ENCODE measurements around the gene A4GALT.

A4GALT gene

DNA sequence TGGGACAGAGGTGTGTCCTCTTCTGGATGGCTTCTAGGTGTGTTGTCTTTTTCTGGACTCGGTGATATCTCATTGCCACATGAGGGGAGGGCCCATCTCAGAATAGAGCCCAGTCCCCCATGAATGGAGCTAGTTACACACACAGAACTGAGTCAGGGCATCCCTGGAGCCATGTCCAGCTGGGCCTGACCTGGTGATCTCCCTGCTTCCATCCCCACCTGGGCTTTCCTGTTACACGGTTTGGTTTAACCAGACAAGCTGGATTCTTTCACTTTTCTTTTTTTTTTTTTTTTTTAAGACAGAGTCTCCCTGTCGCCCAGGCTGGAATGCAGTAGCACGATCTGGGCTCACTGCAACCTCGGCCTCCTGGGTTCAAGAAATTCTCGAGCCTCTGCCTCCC, 6.1 kb upstream of the A4GALT start:
- ChIA-PET CTCF (no interaction called here), POLR2A (no interaction called here)

GRCh38 chr22:42725606-42726355, 5.1 kb upstream of the A4GALT start:
- POLR2A ChIA-PET: no interaction called here
- TF ChIP-seq HDGF (IDR thresholded peaks at IDR 0.05; ENCODE audit: borderline replicate concordance): no peak
- no peak for TF ChIP-seq ELF4 (IDR thresholded peaks at IDR 0.05)
- no peak for TF ChIP-seq FOXA1 (IDR thresholded peaks at IDR 0.05)
- TF ChIP-seq TARDBP (IDR thresholded peaks at IDR 0.05): no peak
- no peak for TF ChIP-seq SUZ12 (IDR thresholded peaks at IDR 0.05)
- TF ChIP-seq SP1 (IDR thresholded peaks at IDR 0.05): no peak
- TF ChIP-seq BHLHE40 (IDR thresholded peaks at IDR 0.05; ENCODE audit: borderline replicate concordance): no peak
- no peak for TF ChIP-seq CTBP1 (IDR thresholded peaks at IDR 0.05; ENCODE audit: borderline replicate concordance)
- no peak for TF ChIP-seq ZNF384 (IDR thresholded peaks at IDR 0.05)
- no peak for TF ChIP-seq NFRKB (IDR thresholded peaks at IDR 0.05)
- TF ChIP-seq PKNOX1 (IDR thresholded peaks at IDR 0.05): no peak
- TF ChIP-seq FOXK2 (IDR thresholded peaks at IDR 0.05): no peak
- TF ChIP-seq L3MBTL2 (conservative IDR thresholded peaks at IDR 0.05): no peak
- TF ChIP-seq FOXM1 (IDR thresholded peaks at IDR 0.05; ENCODE audit: borderline replicate concordance): no peak
- no peak for TF ChIP-seq LEF1 (IDR thresholded peaks at IDR 0.05; ENCODE audit: borderline replicate concordance)
- TF ChIP-seq ARNT (IDR thresholded peaks at IDR 0.05): no peak
- DNase-seq (ENCODE audit: extremely low spot score): no peak
- CTCF ChIA-PET: no interaction called here

More for the DNA sequence above, 6.1 kb upstream of the A4GALT start:
- DNase-seq (ENCODE audit: extremely low spot score): no peak
- TF ChIP-seq ZNF384 (IDR thresholded peaks at IDR 0.05) (no peak), HDGF (IDR thresholded peaks at IDR 0.05; ENCODE audit: borderline replicate concordance) (no peak), PKNOX1 (IDR thresholded peaks at IDR 0.05) (no peak), CTBP1 (IDR thresholded peaks at IDR 0.05; ENCODE audit: borderline replicate concordance) (no peak), NFRKB (IDR thresholded peaks at IDR 0.05) (no peak), FOXM1 (IDR thresholded peaks at IDR 0.05; ENCODE audit: borderline replicate concordance) (no peak), FOXA1 (IDR thresholded peaks at IDR 0.05) (no peak), ELF4 (IDR thresholded peaks at IDR 0.05) (no peak), SUZ12 (IDR thresholded peaks at IDR 0.05) (no peak), SP1 (IDR thresholded peaks at IDR 0.05) (no peak), FOXK2 (IDR thresholded peaks at IDR 0.05) (no peak)

DNA sequence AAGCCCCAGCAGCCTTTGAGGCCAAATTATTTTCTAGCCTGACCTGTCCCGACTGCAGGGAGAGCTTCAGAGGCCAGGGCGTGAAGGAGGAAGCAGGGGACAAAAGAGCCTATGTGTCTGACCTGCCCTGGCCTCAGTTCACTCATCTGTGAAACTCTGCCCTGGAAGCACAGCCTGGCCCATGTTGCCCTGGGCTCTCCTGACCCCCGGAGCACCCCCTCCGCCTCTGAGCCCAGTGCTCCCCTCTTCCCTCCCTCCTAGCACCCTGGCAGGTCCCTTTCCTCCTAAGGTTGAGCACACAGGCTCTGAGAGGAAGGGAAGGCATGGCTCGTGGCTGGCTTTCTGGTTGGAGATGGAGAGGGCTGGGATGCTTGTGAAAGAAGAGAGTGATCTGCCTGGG, 3.4 kb upstream of the A4GALT start:
- POLR2A ChIA-PET: no interaction called here
- CTCF ChIA-PET: interaction anchor here (0.6 kb wide), 1 partner anchor 310 kb away, joined by 3 read pairs; no protein-coding TSS in a partner anchor
- peak; percentile 6 for DNase-seq (ENCODE audit: extremely low spot score)
- no peak for TF ChIP-seq FOXK2 (IDR thresholded peaks at IDR 0.05)

DNA sequence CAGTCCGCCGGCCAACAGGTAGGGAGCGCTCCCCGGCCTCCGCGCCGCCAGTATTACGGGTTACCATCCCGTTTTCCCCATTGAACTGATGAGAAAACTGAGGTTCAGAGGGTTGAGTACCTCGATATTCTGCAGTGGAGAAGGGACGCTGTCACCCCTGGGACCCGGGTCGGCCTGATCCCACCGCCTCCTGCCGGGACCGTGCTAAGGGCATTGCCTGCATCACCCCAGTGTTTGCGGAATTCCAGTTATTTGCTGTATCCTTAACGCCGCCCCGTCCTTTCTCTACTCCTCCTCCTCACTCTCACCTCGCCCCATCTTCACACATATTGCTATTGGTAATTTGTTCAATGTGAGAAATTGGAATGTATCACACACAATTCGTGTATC, 370 bp upstream of the A4GALT start:
- DNase-seq (ENCODE audit: extremely low spot score): no peak
- TF ChIP-seq SUZ12 (IDR thresholded peaks at IDR 0.05): no peak
- no peak for TF ChIP-seq BHLHE40 (IDR thresholded peaks at IDR 0.05; ENCODE audit: borderline replicate concordance)
- TF ChIP-seq ELF4 (IDR thresholded peaks at IDR 0.05): no peak
- no peak for TF ChIP-seq SP1 (IDR thresholded peaks at IDR 0.05)
- no peak for TF ChIP-seq PKNOX1 (IDR thresholded peaks at IDR 0.05)
- no peak for TF ChIP-seq NFRKB (IDR thresholded peaks at IDR 0.05)
- TF ChIP-seq L3MBTL2 (conservative IDR thresholded peaks at IDR 0.05): no peak
- CTCF ChIA-PET: no interaction called here
- POLR2A ChIA-PET: no interaction called here

DNA sequence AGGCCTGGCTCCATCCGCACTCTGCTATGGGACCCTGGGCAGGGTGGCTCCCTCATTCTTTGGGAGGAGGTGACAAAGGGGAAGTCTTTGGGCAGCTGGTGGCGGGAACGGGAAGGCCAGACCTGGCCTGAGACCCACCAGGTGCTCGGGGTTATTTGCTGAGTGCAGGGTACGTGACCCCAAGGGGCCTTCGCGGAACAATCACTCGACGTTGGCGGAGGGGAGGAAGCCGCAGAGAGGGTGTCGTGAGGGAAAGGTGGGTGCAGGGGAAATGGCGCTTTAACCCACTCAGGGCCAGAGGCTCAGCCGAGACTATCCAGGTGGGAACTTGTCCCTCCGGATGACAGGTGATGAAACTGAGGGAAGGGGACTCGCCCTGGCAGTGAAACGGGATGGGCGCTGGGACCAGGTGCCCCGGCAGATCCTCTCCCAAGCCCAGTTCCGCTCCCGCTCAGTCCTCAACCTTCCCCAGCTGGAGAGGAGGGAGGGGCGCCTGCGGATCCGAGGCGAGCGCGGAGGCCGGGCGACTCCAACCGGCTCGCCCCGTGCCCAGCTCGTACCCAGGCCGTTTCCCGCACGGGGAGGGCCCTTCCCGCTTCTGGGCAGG, 911 bp downstream of the A4GALT start:
- no peak for TF ChIP-seq BHLHE40 (IDR thresholded peaks at IDR 0.05; ENCODE audit: borderline replicate concordance)
- no peak for TF ChIP-seq LEF1 (IDR thresholded peaks at IDR 0.05; ENCODE audit: borderline replicate concordance)
- no peak for TF ChIP-seq ARNT (IDR thresholded peaks at IDR 0.05)
- TF ChIP-seq SUZ12 (IDR thresholded peaks at IDR 0.05): no peak
- no peak for TF ChIP-seq PKNOX1 (IDR thresholded peaks at IDR 0.05)
- TF ChIP-seq TARDBP (IDR thresholded peaks at IDR 0.05): no peak
- no peak for TF ChIP-seq ZNF384 (IDR thresholded peaks at IDR 0.05)
- TF ChIP-seq FOXA1 (IDR thresholded peaks at IDR 0.05): no peak
- no peak for TF ChIP-seq ELF4 (IDR thresholded peaks at IDR 0.05)
- no peak for TF ChIP-seq CTBP1 (IDR thresholded peaks at IDR 0.05; ENCODE audit: borderline replicate concordance)
- no peak for TF ChIP-seq FOXM1 (IDR thresholded peaks at IDR 0.05; ENCODE audit: borderline replicate concordance)
- TF ChIP-seq L3MBTL2 (conservative IDR thresholded peaks at IDR 0.05): no peak
- DNase-seq (ENCODE audit: extremely low spot score): no peak
- CTCF ChIA-PET: no interaction called here
- POLR2A ChIA-PET: interaction anchor here (1.0 kb wide), 1 partner anchor 105 kb away, joined by 3 read pairs; the partner anchor contains the start of gene POLDIP3

- CTCF ChIA-PET: no interaction called here
- TF ChIP-seq L3MBTL2 (conservative IDR thresholded peaks at IDR 0.05) (no peak), BHLHE40 (IDR thresholded peaks at IDR 0.05; ENCODE audit: borderline replicate concordance) (no peak), PKNOX1 (IDR thresholded peaks at IDR 0.05) (no peak), FOXM1 (IDR thresholded peaks at IDR 0.05; ENCODE audit: borderline replicate concordance) (no peak), ELF4 (IDR thresholded peaks at IDR 0.05) (no peak), SUZ12 (IDR thresholded peaks at IDR 0.05) (no peak), FOXK2 (IDR thresholded peaks at IDR 0.05) (no peak), HDGF (IDR thresholded peaks at IDR 0.05; ENCODE audit: borderline replicate concordance) (no peak), ZNF384 (IDR thresholded peaks at IDR 0.05) (no peak), LEF1 (IDR thresholded peaks at IDR 0.05; ENCODE audit: borderline replicate concordance) (no peak), FOXA1 (IDR thresholded peaks at IDR 0.05) (no peak), TARDBP (IDR thresholded peaks at IDR 0.05) (no peak), ARNT (IDR thresholded peaks at IDR 0.05) (no peak)
- no peak for DNase-seq (ENCODE audit: extremely low spot score)
- POLR2A ChIA-PET: interaction anchor here (1.0 to 1.1 kb wide), 2 partner anchors 9 to 105 kb away, joined by 3 read pairs; partner anchors contain the start of gene POLDIP3
Observed at GRCh38 chr22:42719133-42719532, 1.5 kb downstream of the A4GALT start.

Data from HEK293T (cell line).